GM18868 (cell line): Measurements from ENCODE around the gene CAPZB.

Source experiments
- ATAC-seq: cut with Tn5 transposase; IDR thresholded peaks from one replicate; pipeline ENCODE4 v1.9.1; 2021; ENCODE audit warnings: mild to moderate bottlenecking, moderate library complexity; ENCODE audit not compliant: unreplicated experiment

The CAPZB gene

GRCh38 chr1:19353596-19353995 is 131.7 kb downstream of the CAPZB start:
- ATAC-seq: no peak

- no peak for ATAC-seq
These were observed 132.5 kb downstream of the CAPZB start for GRCh38 chr1:19352839-19353238.

DNA sequence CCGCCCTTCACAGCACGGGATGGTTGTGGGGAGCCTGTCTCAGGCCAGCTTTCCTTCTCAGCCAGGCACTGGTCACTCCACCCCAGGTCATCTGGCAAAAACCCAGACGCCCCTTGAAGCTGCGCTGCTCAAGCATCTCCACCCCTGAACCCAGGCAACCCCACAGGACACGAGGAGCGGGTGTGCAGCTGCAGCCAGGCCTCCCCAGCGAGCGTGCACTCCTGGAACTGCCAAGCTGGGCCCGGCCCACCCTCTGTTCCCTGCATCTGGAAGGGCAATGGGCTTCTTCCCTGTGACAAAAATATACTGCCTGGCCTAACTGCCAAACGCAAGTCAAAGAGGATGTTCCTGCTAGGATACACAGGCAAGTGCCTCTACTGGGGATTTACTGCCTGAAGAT is 133.5 kb downstream of the CAPZB start:
- no peak for ATAC-seq

DNA sequence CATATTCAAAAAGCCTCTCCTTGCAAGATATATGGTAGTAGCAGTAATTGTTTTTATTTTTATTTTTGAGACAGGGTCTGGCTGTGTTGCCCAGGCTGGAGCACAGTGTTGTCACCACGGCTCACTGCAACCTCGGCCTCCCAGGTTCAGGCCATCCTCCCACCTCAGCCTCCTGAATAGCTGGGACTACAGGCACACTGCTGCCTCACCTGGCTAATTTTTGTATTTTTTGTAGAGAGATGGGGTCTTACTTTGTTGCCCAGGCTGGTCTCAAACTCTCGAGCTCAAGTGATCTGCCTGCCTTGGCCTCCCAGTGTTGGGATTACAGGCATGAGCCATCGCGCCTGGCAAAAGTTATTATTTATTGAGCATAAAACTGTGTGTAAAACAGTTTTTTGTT is 134.8 kb downstream of the CAPZB start:
- no peak for ATAC-seq

DNA sequence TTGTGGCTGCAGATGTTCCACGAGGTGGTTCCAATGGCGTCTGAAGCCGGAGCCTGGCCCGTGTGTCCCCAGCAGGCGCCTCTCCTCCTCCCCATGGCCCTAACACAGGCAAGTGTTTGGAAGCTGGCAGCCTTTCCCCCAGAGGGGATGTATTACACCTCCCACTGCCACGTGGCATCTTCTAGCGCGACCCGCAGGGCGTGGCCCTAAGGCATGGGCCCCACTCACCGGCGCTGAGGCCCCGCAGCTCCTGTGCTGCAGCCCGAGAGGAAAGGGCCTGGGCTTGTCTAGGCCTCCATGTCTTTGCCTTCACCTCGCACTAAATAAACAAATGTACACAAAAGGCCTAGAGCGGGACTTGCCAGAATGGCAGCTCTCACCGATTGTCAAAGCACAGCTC is 135.3 kb downstream of the CAPZB start:
- ATAC-seq: no peak

- ATAC-seq: no peak
These were observed 136.7 kb downstream of the CAPZB start for GRCh38 chr1:19348441-19349198.

- no peak for ATAC-seq
These were observed 137.7 kb downstream of the CAPZB start for GRCh38 chr1:19347533-19348172.

DNA sequence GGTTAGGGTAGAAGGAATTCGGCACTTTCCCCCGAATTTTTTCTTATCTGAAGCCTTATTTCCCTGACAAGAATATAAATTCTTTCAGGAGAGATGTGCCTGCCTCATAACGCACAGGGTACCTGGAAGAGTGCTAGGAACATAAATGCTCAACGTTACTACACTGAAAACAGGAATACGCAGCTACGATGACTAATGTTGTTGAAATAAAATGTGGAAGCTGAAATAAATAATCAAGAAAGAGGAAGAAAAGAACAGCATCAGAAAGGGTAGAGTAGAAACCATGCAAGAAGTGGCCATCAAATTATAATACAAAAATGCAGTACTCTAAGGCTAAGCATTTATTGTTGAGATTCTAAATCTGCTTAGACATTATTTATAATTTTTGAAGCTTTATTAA is 139.3 kb downstream of the CAPZB start:
- no peak for ATAC-seq

GRCh38 chr1:19345391-19345790 is 139.9 kb downstream of the CAPZB start:
- no peak for ATAC-seq

GRCh38 chr1:19344831-19345230 is 140.5 kb downstream of the CAPZB start:
- no peak for ATAC-seq

DNA sequence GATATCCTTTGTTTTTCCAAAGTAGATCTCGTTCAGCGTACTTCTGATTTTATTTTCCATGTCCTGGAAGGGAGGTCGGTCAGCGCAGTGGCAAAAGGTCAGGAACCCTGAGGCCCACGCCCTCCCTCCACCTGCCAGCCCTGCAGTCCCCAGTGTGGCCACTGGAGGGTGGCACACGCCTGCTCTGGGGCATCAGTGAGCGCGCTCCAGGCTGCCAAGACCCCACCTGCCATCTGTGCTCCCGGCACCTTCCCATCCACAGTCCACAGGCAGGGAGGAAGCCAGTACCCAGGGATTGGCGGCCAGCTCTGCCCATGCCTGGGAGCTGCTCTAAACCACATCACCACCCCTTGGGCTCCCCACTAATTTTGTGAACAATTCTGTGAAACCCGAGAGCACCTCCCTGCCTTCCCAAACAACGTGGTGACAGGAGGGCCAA is 140.9 kb downstream of the CAPZB start:
- no peak for ATAC-seq

DNA sequence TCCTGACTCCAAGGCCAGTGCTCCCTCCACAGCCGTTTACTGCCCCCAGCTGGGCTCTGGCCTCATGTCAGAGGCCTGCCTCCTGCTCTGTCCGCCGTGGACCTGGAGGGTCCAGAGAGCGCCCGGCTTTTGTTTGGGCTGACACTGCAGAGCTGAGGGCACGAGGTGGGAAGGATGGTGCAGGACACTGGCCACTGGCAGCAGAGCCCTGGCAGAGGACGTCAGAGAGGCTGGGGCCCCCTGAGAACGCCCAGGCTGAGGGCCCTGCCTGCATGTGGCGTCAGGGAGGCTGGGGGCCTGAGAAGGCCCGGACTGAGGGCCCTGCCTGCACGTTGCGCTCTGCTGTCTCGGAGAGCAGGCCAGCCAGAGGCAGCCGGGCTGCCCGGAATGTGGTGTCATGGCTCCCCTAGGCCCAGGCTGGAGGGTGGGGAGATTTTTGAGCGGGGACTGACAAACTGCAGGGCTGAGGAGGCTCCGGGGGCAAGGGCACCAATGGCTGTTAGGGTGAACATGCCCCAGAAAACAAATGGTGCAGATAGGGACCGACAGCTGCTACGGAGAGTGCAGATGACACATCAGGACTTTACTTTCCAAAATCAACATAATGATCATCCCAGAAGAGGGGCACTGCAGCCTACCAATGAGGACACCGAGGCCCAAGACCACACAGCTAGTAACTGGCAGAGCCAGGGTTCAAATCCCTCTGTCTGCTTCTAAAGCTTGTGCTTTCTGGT is 141.6 kb downstream of the CAPZB start:
- no peak for ATAC-seq

GRCh38 chr1:19342894-19343616 is 142.3 kb downstream of the CAPZB start:
- no peak for ATAC-seq

- ATAC-seq: no peak
These were observed 143.1 kb downstream of the CAPZB start for GRCh38 chr1:19342062-19342750.

- ATAC-seq: no peak
These were observed 143.9 kb downstream of the CAPZB start for GRCh38 chr1:19341201-19342061.

DNA sequence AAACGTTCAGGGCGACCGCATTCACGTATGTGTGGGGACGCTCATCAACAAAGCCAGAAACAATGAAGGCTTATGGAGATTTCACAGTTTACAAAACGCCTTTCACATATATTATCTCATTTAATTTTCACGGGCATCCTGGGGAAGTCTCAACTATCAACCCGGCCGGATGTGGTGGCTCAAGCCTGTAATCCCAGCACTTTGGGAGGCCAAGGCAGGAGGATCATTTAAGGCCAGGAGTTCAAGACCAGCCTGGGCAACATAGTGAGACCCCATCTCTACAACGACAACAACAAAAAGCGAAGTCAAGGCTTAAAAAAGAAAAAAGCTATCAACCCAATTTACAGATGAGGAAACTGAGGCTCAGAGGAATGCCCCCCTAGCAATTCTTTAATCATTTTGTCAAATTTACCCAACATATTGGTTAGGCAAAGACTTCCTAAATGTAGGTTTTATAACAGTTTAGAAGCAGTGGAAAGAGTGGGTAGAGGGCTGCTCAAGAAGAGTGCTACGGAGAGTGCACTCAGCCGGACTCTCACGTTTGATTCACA is 144.9 kb downstream of the CAPZB start:
- ATAC-seq: no peak

- ATAC-seq: no peak
These were observed 146.0 kb downstream of the CAPZB start for GRCh38 chr1:19339214-19339861.

DNA sequence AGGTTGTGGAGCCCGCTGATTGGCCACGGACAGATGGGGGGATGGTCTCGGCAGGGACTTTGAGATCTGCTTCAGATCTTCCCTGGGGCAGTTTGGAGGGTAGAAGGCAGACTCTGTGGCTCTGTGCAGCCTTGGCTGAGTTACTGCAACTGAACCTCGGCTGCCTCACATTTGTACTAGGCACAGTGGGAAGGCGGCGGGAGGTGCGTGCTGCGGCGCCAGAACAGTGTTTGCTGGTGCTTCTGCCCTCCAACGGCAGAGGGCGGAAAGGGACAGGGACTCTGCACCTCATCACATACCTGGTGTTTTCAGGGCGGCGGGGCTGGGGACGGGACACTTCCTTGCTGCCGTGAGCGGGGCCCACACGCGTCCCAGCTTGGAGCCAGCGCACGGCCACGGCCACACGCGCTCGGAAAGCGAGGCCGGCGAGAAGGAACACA is 147.0 kb downstream of the CAPZB start:
- no peak for ATAC-seq

GRCh38 chr1:19337289-19337688 is 148.1 kb downstream of the CAPZB start:
- ATAC-seq: no peak
